Esophagus muscularis mucosa (tissue), 4 donors: ENCODE measurements around the gene CARD6. TPM values are rescaled to one million over a fixed set of nuclear protein-coding genes. Genes with fewer than 3 reads are reported as not detected.

ENCODE experiments used
- DNase-seq: peaks from one replicate; pipeline ENCODE4 v3.0.0-alpha.2; 2017; ENCODE audit errors: extremely low spot score
- H3K27ac ChIP-seq, 4 donors: fragments of 200-600 bp; sonication (generic); replicated peaks in 1 of 4; 1 replicate in 3 of 4; 2 replicates in 1 of 4; pipeline ENCODE4 v1.5.1; 2016 to 2019; ENCODE audit warnings: mild to moderate bottlenecking in 1 of 4
- H3K27me3 ChIP-seq, 4 donors: fragments of 200-600 bp; sonication (generic); one replicate each; pipeline versions ENCODE4 v1.5.1 to v1.6.0; 2016 to 2019
- H3K36me3 ChIP-seq, 4 donors: fragments of 200-600 bp; sonication (generic); one replicate each; pipeline ENCODE4 v1.5.1; 2016 to 2019
- H3K4me1 ChIP-seq, 4 donors: fragments of 200-600 bp; sonication (generic); one replicate each; pipeline ENCODE4 v1.5.1; 2016 to 2019
- H3K4me3 ChIP-seq, 4 donors: fragments of 200-600 bp; sonication (generic); 1 replicate in 2 of 4; 2 replicates in 2 of 4; pipeline ENCODE4 v1.5.1; 2016 to 2019; ENCODE audit warnings: mild to moderate bottlenecking in 4 of 4, moderate library complexity in 1 of 4
- H3K9me3 ChIP-seq, 4 donors: fragments of 200-600 bp; sonication (generic); 1 replicate in 3 of 4; 2 replicates in 1 of 4; pipeline ENCODE4 v1.5.1; 2016 to 2019
- EP300 ChIP-seq: sonication (generic); formaldehyde crosslinking; IDR thresholded peaks from one replicate; pipeline ENCODE4 v1.6.1; 2017; ENCODE audit warnings: antibody characterized with exemption
- POLR2A ChIP-seq: fragments of 450-650 bp; IDR thresholded peaks from one replicate; pipeline ENCODE4 v1.6.1; 2017; ENCODE audit warnings: antibody characterized with exemption, moderate library complexity, mild to moderate bottlenecking, low read depth
- POLR2AphosphoS5 ChIP-seq, 2 donors: sonication (generic); formaldehyde crosslinking; IDR thresholded peaks; one replicate each; pipeline ENCODE4 v1.6.1; 2017; ENCODE audit warnings: antibody characterized with exemption in 2 of 2
- WGBS: methylation state at CpG from one replicate; pipeline ENCODE4 v1.1.5; 2018; 5-methylcytosine and 5-hydroxymethylcytosine counted together
- intact Hi-C: fragments of 100-400 bp; cut with DNase I; formaldehyde crosslinking; loops from one replicate; pipeline ENCODE4 v1.15.1; 2023
- total RNA-seq, 4 donors: library from RNA; depleted of rRNA; stranded (reverse); fragments of >200 nt; gene quantifications; one replicate each; pipeline versions ENCODE4 v1.1.0 to v1.2.1, GENCODE V29; 2016
- TF ChIP-seq, protein P1 (sequence below), 3 experiments: fragments of 200-600 bp in 2 of 3; fragments of 450-650 bp in 1 of 3; sonication (generic) in 2 of 3; IDR thresholded peaks; one replicate each; pipeline ENCODE4 v1.5.1; 2017 to 2019; ENCODE audit warnings: antibody characterized with exemption in 3 of 3, mild to moderate bottlenecking in 2 of 3, moderate library complexity in 1 of 3

Gene CARD6
- total RNA-seq, 4 donors from 2014 or later, result 5.4 to 10.1 (median 9.0) TPM

- H3K27ac ChIP-seq, result peak overlapping the region in 3 of 4 donors; percentile 36 to 67 (median 54)
- H3K4me1 ChIP-seq, result peaks cover 0 to 5% (median 0%) of the 10 kb centered on the region in 4 donors
- intact Hi-C loops, result no loop called here
- H3K9me3 ChIP-seq, result no peaks in the 10 kb centered on the region
- 46% methylated on average over 2 of the region's 2 CpGs for WGBS
- no peak for TF ChIP-seq POLR2A
- TF ChIP-seq POLR2AphosphoS5 (IDR thresholded peaks at IDR 0.05), result no peak
- no peak for TF ChIP-seq EP300
- TF ChIP-seq, protein P1, sequence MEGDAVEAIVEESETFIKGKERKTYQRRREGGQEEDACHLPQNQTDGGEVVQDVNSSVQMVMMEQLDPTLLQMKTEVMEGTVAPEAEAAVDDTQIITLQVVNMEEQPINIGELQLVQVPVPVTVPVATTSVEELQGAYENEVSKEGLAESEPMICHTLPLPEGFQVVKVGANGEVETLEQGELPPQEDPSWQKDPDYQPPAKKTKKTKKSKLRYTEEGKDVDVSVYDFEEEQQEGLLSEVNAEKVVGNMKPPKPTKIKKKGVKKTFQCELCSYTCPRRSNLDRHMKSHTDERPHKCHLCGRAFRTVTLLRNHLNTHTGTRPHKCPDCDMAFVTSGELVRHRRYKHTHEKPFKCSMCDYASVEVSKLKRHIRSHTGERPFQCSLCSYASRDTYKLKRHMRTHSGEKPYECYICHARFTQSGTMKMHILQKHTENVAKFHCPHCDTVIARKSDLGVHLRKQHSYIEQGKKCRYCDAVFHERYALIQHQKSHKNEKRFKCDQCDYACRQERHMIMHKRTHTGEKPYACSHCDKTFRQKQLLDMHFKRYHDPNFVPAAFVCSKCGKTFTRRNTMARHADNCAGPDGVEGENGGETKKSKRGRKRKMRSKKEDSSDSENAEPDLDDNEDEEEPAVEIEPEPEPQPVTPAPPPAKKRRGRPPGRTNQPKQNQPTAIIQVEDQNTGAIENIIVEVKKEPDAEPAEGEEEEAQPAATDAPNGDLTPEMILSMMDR (IDR thresholded peaks at IDR 0.05), result no peak
- peak overlapping the region; percentile 36 to 51 (median 43) for H3K4me3 ChIP-seq
- no peak for DNase-seq
- H3K27me3 ChIP-seq, result peaks cover 0 to 15% (median 0%) of the 10 kb centered on the region in 4 donors
- no peaks in the 10 kb centered on the region for H3K36me3 ChIP-seq
These were observed 1.2 kb downstream of the CARD6 start for GRCh38 chr5:40842351-40842750.

GRCh38 chr5:40844565-40844964 is 3.4 kb downstream of the CARD6 start:
- Histone ChIP-seq H3K27ac (no peak overlapping the region), H3K27me3 (peaks cover 0 to 15% (median 0%) of the 10 kb centered on the region in 4 donors), H3K4me1 (peaks cover 0 to 5% (median 0%) of the 10 kb centered on the region in 4 donors), H3K4me3 (no peak overlapping the region), H3K36me3 (peaks cover 0 to 4% (median 0%) of the 10 kb centered on the region in 4 donors), H3K9me3 (no peaks in the 10 kb centered on the region)
- TF ChIP-seq, protein P1 (IDR thresholded peaks at IDR 0.05), result no peak
- TF ChIP-seq POLR2AphosphoS5 (IDR thresholded peaks at IDR 0.05) (no peak), POLR2A (no peak), EP300 (no peak)
- intact Hi-C loops, result no loop called here
- no peak for DNase-seq
- WGBS, result 92% methylated on average over 4 of the region's 4 CpGs

DNA sequence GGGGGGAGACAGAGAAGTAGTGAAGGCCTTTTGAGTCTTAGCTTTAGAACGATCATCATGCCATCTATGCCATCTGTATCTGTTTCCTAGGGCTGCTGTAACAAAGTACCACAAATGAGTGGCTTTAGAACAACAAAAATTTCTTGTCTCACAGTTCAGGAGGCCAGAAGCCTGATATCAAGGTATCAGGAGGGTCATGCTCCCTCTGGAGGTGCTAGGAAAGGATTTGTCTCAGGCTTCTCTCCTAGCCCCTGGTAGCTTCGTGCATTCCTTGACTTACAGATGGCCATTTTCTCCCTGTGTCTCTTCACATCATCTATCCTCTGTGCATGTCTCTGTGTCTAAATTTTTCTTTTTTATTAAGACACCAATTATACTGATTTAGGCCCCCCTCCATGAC is 5.2 kb downstream of the CARD6 start:
- Histone ChIP-seq H3K4me1 (peaks cover 0 to 5% (median 0%) of the 10 kb centered on the region in 4 donors), H3K9me3 (no peaks in the 10 kb centered on the region), H3K27ac (no peak overlapping the region), H3K27me3 (peaks cover 0 to 15% (median 0%) of the 10 kb centered on the region in 4 donors), H3K4me3 (no peak overlapping the region), H3K36me3 (peaks cover 0 to 9% (median 0%) of the 10 kb centered on the region in 4 donors)
- TF ChIP-seq EP300 (no peak), POLR2A (no peak)
- DNase-seq, result no peak
- WGBS, result 91% methylated on average over 2 of the region's 2 CpGs
- intact Hi-C loops, result no loop called here

DNA sequence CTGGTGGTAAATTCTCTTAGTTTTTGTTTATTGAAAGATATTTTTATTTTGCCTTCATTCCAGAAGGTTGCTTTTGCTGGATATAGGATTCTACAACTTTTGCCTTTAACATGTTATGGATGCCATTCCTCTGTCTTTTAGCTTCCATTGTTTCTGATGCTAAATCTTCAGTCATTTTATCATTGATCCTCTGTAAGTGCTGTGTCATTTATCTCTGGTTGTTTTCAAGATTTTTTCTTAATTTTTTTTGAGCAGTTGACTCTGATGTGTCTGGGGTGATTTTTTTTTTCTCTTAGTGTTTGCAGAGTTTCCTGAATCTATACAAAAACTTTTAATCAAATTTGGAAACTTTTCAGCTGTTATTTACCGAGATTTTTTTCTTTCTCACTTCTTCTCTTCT is 6.4 kb downstream of the CARD6 start:
- 86% methylated on average over 1 of the region's 1 CpG for WGBS
- DNase-seq, result no peak
- Histone ChIP-seq H3K9me3 (no peaks in the 10 kb centered on the region), H3K4me3 (no peak overlapping the region), H3K4me1 (peaks cover 0 to 4% (median 0%) of the 10 kb centered on the region in 4 donors), H3K36me3 (peaks cover 0 to 20% (median 3%) of the 10 kb centered on the region in 4 donors), H3K27ac (no peak overlapping the region), H3K27me3 (peaks cover 0 to 14% (median 0%) of the 10 kb centered on the region in 4 donors)
- TF ChIP-seq EP300, result no peak
- intact Hi-C loops, result no loop called here

- peaks cover 0 to 40% (median 12%) of the 10 kb centered on the region in 4 donors for H3K36me3 ChIP-seq
- H3K27ac ChIP-seq, result no peak overlapping the region
- H3K9me3 ChIP-seq, result no peaks in the 10 kb centered on the region
- WGBS, result 57% methylated on average over 4 of the region's 4 CpGs
- DNase-seq, result no peak
- TF ChIP-seq EP300 (no peak), POLR2A (no peak), POLR2AphosphoS5 (IDR thresholded peaks at IDR 0.05) (no peak)
- TF ChIP-seq, protein P1 (IDR thresholded peaks at IDR 0.05), result no peak
- no peak overlapping the region for H3K4me3 ChIP-seq
- no peaks in the 10 kb centered on the region for H3K27me3 ChIP-seq
- intact Hi-C loops, result no loop called here
- no peaks in the 10 kb centered on the region for H3K4me1 ChIP-seq
These were observed 12.5 kb downstream of the CARD6 start for GRCh38 chr5:40853632-40854192.
